Panc1 (cell line): ENCODE measurements around the gene SLC25A24. TPM values are rescaled to one million over a fixed set of nuclear protein-coding genes. Genes with fewer than 3 reads are reported as not detected.

Experiments used
- ATAC-seq: fragments of 200-7000 bp; cut with Tn5 transposase; 2 replicates; pipeline ENCODE4 v1.9.1; 2020; ENCODE audit warnings: mild to moderate bottlenecking, moderate library complexity
- BruUV-seq: library from RNA; stranded (reverse); fragments of 400-500 nt; replicated peaks from 2 replicates; lab custom pipeline; 2021; lab: Mats Ljungman, UMichigan
- CTCF ChIA-PET: fragments of 300-600 bp; sonication (Branson Sonifier 250); formaldehyde crosslinking; loops from one replicate; lab custom pipeline; 2022; ENCODE audit warnings: antibody characterized with exemption; lab: Charles Lee
- POLR2A ChIA-PET: fragments of 300-600 bp; sonication (Branson Sonifier 250); formaldehyde crosslinking; loops from one replicate; lab custom pipeline; 2022; ENCODE audit warnings: antibody characterized with exemption; lab: Charles Lee
- DNase-seq: peaks from one replicate; pipeline ENCODE4 v3.0.0-alpha.2; 2010; ENCODE audit warnings: low read depth, low spot score
- H3K27ac ChIP-seq: 2 replicates; pipeline ENCODE4 v1.5.1; 2011; ENCODE audit warnings: mild to moderate bottlenecking, low read length, inconsistent platforms
- H3K27me3 ChIP-seq: fragments of 200-500 bp; sonication (Bioruptor generic); 2 replicates; pipeline ENCODE4 v1.6.0; 2014; ENCODE audit warnings: low read length, inconsistent platforms; ENCODE audit not compliant: control insufficient read depth, insufficient read depth
- H3K36me3 ChIP-seq: fragments of 200-500 bp; sonication (Bioruptor generic); 2 replicates; pipeline ENCODE4 v1.5.1; 2014; ENCODE audit warnings: inconsistent platforms, mild to moderate bottlenecking, low read length, moderate library complexity; ENCODE audit not compliant: control insufficient read depth, insufficient read depth
- H3K4me1 ChIP-seq: 2 replicates; pipeline ENCODE4 v1.5.1; 2011; ENCODE audit warnings: inconsistent platforms, mild to moderate bottlenecking, low read length, moderate library complexity; ENCODE audit not compliant: control insufficient read depth, insufficient read depth
- H3K4me3 ChIP-seq, 2 experiments: 2 replicates each; pipeline ENCODE4 v1.5.1; 2011 to 2012; ENCODE audit warnings: low read depth in 2 of 2, low read length in 2 of 2, mild to moderate bottlenecking in 2 of 2, inconsistent platforms in 1 of 2, moderate library complexity in 1 of 2
- H3K9me3 ChIP-seq: fragments of 200-500 bp; sonication (Bioruptor generic); 2 replicates; pipeline ENCODE4 v1.5.1; 2014; ENCODE audit warnings: low read depth, mild to moderate bottlenecking, inconsistent platforms, low read length, moderate library complexity; ENCODE audit not compliant: control insufficient read depth, insufficient read depth
- POLR2AphosphoS5 ChIP-seq: IDR thresholded peaks from 2 replicates; pipeline ENCODE4 v1.6.1; 2012; ENCODE audit warnings: mild to moderate bottlenecking, low read depth, low read length, moderate library complexity
- SIN3A ChIP-seq: IDR thresholded peaks from 2 replicates; pipeline ENCODE4 v1.6.1; 2012; ENCODE audit warnings: low read depth, mild to moderate bottlenecking, low read length, moderate library complexity, borderline replicate concordance; ENCODE audit not compliant: insufficient read depth
- TCF7L2 ChIP-seq: IDR thresholded peaks from 2 replicates; pipeline ENCODE4 v1.6.1; 2011; ENCODE audit warnings: mild to moderate bottlenecking, low read depth, low read length, inconsistent platforms
- in situ Hi-C: cut with HindIII; loops from 2 replicates; pipeline ENCODE4 v1.10.0; 2016; ENCODE audit warnings: low sequenced_read_pairs, low pct_unique_long_range_greater_than_20kb
- intact Hi-C: fragments of 100-400 bp; cut with micrococcal nuclease; formaldehyde crosslinking; loops from one replicate; pipeline ENCODE4 v1.10.0; 2022; ENCODE audit not compliant: unreplicated experiment
- total RNA-seq: library from RNA; stranded (reverse); gene quantifications from one replicate; pipeline ENCODE4 v1.2.1, GENCODE V29; 2021; ENCODE audit not compliant: unreplicated experiment
- TF ChIP-seq, protein P1 (sequence below), 2 experiments: IDR thresholded peaks; 2 replicates each; pipeline ENCODE4 v1.6.1; 2011 to 2012; ENCODE audit warnings: low read depth in 2 of 2, control low read depth in 1 of 2, low read length in 1 of 2, mild to moderate bottlenecking in 1 of 2, moderate library complexity in 1 of 2; ENCODE audit not compliant: insufficient read depth in 1 of 2
- TF ChIP-seq, protein P2 (sequence below): fragments of 450-650 bp; IDR thresholded peaks from 2 replicates; pipeline ENCODE4 v1.5.1; 2017; ENCODE audit warnings: mild to moderate bottlenecking

The SLC25A24 gene
- total RNA-seq, 1 experiment from 2014 or later, result 31.8 TPM

DNA sequence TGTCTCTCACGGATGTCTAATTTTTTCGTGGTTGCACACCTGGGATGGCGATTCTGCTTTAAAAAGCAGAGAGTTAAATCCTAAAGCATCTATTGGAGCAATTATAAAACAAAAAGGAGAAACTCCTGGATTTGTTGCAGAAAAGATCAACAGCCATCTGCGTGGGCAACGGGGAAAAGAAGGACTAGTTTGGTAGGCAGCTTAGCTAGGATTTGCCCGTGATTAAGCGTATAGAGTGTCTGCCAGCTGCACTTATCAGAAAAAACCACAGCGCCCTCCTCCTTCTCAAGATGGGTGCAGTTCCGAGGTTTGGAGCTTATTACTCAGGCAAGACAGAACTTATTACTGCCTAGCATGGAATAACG is 526 bp upstream of the SLC25A24 start:
- POLR2A ChIA-PET, result no interaction called here
- TF ChIP-seq, protein P1, sequence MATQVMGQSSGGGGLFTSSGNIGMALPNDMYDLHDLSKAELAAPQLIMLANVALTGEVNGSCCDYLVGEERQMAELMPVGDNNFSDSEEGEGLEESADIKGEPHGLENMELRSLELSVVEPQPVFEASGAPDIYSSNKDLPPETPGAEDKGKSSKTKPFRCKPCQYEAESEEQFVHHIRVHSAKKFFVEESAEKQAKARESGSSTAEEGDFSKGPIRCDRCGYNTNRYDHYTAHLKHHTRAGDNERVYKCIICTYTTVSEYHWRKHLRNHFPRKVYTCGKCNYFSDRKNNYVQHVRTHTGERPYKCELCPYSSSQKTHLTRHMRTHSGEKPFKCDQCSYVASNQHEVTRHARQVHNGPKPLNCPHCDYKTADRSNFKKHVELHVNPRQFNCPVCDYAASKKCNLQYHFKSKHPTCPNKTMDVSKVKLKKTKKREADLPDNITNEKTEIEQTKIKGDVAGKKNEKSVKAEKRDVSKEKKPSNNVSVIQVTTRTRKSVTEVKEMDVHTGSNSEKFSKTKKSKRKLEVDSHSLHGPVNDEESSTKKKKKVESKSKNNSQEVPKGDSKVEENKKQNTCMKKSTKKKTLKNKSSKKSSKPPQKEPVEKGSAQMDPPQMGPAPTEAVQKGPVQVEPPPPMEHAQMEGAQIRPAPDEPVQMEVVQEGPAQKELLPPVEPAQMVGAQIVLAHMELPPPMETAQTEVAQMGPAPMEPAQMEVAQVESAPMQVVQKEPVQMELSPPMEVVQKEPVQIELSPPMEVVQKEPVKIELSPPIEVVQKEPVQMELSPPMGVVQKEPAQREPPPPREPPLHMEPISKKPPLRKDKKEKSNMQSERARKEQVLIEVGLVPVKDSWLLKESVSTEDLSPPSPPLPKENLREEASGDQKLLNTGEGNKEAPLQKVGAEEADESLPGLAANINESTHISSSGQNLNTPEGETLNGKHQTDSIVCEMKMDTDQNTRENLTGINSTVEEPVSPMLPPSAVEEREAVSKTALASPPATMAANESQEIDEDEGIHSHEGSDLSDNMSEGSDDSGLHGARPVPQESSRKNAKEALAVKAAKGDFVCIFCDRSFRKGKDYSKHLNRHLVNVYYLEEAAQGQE (IDR thresholded peaks at IDR 0.05; ENCODE audit: insufficient read depth in 1 of 2, low read depth in 2 of 2, low read length in 1 of 2), result no peak
- no peak for TF ChIP-seq TCF7L2
- no peak for TF ChIP-seq SIN3A
- no peak for TF ChIP-seq POLR2AphosphoS5
- TF ChIP-seq, protein P2, sequence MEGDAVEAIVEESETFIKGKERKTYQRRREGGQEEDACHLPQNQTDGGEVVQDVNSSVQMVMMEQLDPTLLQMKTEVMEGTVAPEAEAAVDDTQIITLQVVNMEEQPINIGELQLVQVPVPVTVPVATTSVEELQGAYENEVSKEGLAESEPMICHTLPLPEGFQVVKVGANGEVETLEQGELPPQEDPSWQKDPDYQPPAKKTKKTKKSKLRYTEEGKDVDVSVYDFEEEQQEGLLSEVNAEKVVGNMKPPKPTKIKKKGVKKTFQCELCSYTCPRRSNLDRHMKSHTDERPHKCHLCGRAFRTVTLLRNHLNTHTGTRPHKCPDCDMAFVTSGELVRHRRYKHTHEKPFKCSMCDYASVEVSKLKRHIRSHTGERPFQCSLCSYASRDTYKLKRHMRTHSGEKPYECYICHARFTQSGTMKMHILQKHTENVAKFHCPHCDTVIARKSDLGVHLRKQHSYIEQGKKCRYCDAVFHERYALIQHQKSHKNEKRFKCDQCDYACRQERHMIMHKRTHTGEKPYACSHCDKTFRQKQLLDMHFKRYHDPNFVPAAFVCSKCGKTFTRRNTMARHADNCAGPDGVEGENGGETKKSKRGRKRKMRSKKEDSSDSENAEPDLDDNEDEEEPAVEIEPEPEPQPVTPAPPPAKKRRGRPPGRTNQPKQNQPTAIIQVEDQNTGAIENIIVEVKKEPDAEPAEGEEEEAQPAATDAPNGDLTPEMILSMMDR, result peak; percentile 32
- Histone ChIP-seq H3K4me1 (peaks cover 9% of the 10 kb centered on the region), H3K27me3 (no peaks in the 10 kb centered on the region), H3K9me3 (no peaks in the 10 kb centered on the region), H3K4me3 (peak overlapping the region; percentile 88 to 90), H3K36me3 (peaks cover 2% of the 10 kb centered on the region; the same call in 1 of the 2 replicates), H3K27ac (peak overlapping the region; percentile 86)
- no peak for DNase-seq
- CTCF ChIA-PET, result interaction anchor here (0.7 kb wide), 1 partner anchor 731 kb away, joined by 4 read pairs; no protein-coding TSS in a partner anchor
- peak; percentile 27; the same call in 1 of the 2 replicates for ATAC-seq
- no TSS peak for BruUV-seq
- intact Hi-C loops, result no loop called here
- in situ Hi-C loops, result no loop called here

DNA sequence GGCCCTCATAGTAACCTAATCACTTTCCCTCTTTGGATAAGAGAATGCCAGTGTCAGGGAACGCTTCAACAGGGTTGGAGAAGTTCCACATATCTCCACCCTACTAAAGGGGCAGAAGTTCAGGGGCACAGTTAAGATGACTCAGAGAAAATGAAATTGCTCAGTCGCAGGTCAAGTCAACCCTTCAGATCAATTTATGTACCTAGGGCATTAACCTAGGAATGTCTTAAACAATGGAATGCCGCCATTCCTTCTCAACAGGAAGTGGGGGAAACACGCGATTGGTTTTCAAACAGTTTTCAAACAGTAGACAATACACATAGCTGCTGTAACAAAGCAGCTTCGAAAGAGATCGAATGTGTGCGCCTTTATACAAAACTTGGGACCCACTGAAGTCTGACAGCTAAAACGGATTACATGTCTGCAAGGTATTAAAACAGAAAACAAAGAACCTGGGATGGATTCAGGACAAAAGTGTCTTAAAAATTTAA is 897 bp downstream of the SLC25A24 start:
- no peak for ATAC-seq
- DNase-seq, result no peak
- ChIA-PET POLR2A (no interaction called here), CTCF (no interaction called here)
- peak overlapping the region; percentile 86 for H3K27ac ChIP-seq
- H3K9me3 ChIP-seq, result no peaks in the 10 kb centered on the region
- H3K4me1 ChIP-seq, result peaks cover 9% of the 10 kb centered on the region
- H3K27me3 ChIP-seq, result no peaks in the 10 kb centered on the region
- intact Hi-C loops, result no loop called here
- BruUV-seq, result no TSS peak
- in situ Hi-C loops, result no loop called here
- H3K4me3 ChIP-seq, result peak overlapping the region; percentile 88 to 90
- peaks cover 2% of the 10 kb centered on the region for H3K36me3 ChIP-seq
- TF ChIP-seq, protein P2, result no peak
- TF ChIP-seq SIN3A (no peak), TCF7L2 (no peak), POLR2AphosphoS5 (no peak)
- TF ChIP-seq, protein P1 (IDR thresholded peaks at IDR 0.05; ENCODE audit: insufficient read depth in 1 of 2, low read depth in 2 of 2, low read length in 1 of 2), result no peak
